HEK293T (cell line): ENCODE results near the gene LIX1L.

ENCODE experiments used
- BHLHE40 ChIP-seq: fragments of 450-650 bp; IDR thresholded peaks from 2 replicates; pipeline ENCODE4 v1.6.1; 2016; ENCODE audit warnings: mild to moderate bottlenecking, moderate library complexity, borderline replicate concordance
- CTBP1 ChIP-seq: fragments of 450-650 bp; IDR thresholded peaks from 2 replicates; pipeline ENCODE4 v1.6.1; 2016; ENCODE audit warnings: borderline replicate concordance
- ELF4 ChIP-seq: fragments of 450-650 bp; IDR thresholded peaks from 2 replicates; pipeline ENCODE4 v1.6.1; 2017; ENCODE audit warnings: antibody characterized with exemption
- FOXK2 ChIP-seq: fragments of 450-650 bp; IDR thresholded peaks from 2 replicates; pipeline ENCODE4 v1.6.1; 2016; ENCODE audit warnings: mild to moderate bottlenecking
- SUZ12 ChIP-seq: fragments of 450-650 bp; IDR thresholded peaks from 2 replicates; pipeline ENCODE4 v1.6.1; 2016; ENCODE audit warnings: mild to moderate bottlenecking
- TARDBP ChIP-seq: fragments of 450-650 bp; IDR thresholded peaks from 2 replicates; pipeline ENCODE4 v1.6.1; 2016
- ZNF384 ChIP-seq: fragments of 450-650 bp; IDR thresholded peaks from 2 replicates; pipeline ENCODE4 v1.6.1; 2016

GRCh38 chr1:145995964-145996432 lies 38.2 kb upstream of the LIX1L start:
- TF ChIP-seq SUZ12 = no peak
- TF ChIP-seq TARDBP = no peak
- TF ChIP-seq ELF4 = no peak
- no peak for TF ChIP-seq ZNF384
- TF ChIP-seq BHLHE40 = no peak
- TF ChIP-seq FOXK2 = no peak
- no peak for TF ChIP-seq CTBP1
